DND-41 (cell line): ENCODE data around the gene VSNL1.

ENCODE experiments used
- ATAC-seq: fragments of 200-7000 bp; cut with Tn5 transposase; 3 replicates; pipeline ENCODE4 v1.9.1; 2021; ENCODE audit warnings: low read depth; ENCODE audit not compliant: insufficient read depth
- DNase-seq: peaks from one replicate; pipeline ENCODE4 v3.0.0-alpha.2; 2020
- H2AFZ ChIP-seq: 2 replicates; pipeline ENCODE4 v1.6.0; 2012; ENCODE audit warnings: low read depth, low read length
- H3K27ac ChIP-seq: 2 replicates; pipeline ENCODE4 v1.5.1; 2012; ENCODE audit warnings: low read length, inconsistent platforms
- H3K27me3 ChIP-seq: fragments of 200-600 bp; sonication (generic); 2 replicates; pipeline ENCODE4 v1.6.0; 2012; ENCODE audit warnings: low read length, mild to moderate bottlenecking, inconsistent platforms; ENCODE audit not compliant: insufficient read depth, poor library complexity
- H3K36me3 ChIP-seq: 2 replicates; pipeline ENCODE4 v1.5.1; 2012; ENCODE audit warnings: low read length, inconsistent platforms; ENCODE audit not compliant: insufficient read depth
- H3K4me1 ChIP-seq: 2 replicates; pipeline ENCODE4 v1.5.1; 2012; ENCODE audit warnings: mild to moderate bottlenecking, low read length; ENCODE audit not compliant: insufficient read depth
- H3K4me2 ChIP-seq: 2 replicates; pipeline ENCODE4 v1.6.0; 2012; ENCODE audit warnings: mild to moderate bottlenecking, moderate library complexity, low read length, inconsistent platforms; ENCODE audit not compliant: insufficient read depth
- H3K4me3 ChIP-seq, 2 experiments: fragments of 200-600 bp in 1 of 2; shearing (Covaris generic) in 1 of 2; 2 replicates each; pipeline ENCODE4 v1.5.1; 2012 to 2016; ENCODE audit warnings: inconsistent platforms in 2 of 2, low read length in 2 of 2, mild to moderate bottlenecking in 2 of 2, low read depth in 1 of 2, moderate library complexity in 1 of 2
- H3K79me2 ChIP-seq: 2 replicates; pipeline ENCODE4 v1.6.0; 2012; ENCODE audit warnings: low read length, inconsistent platforms; ENCODE audit not compliant: insufficient read depth
- H3K9ac ChIP-seq: 2 replicates; pipeline ENCODE4 v1.6.0; 2012; ENCODE audit warnings: low read depth, mild to moderate bottlenecking, inconsistent platforms, low read length, moderate library complexity
- H3K9me3 ChIP-seq: 2 replicates; pipeline ENCODE4 v1.5.1; 2012; ENCODE audit warnings: low read length, moderate library complexity, mild to moderate bottlenecking, inconsistent platforms; ENCODE audit not compliant: insufficient read depth, severe bottlenecking
- H4K20me1 ChIP-seq: 2 replicates; pipeline ENCODE4 v1.6.0; 2012; ENCODE audit warnings: low read length; ENCODE audit not compliant: insufficient read depth
- CTCF ChIP-seq: IDR thresholded peaks from 2 replicates; pipeline ENCODE4 v1.5.1; 2012; ENCODE audit warnings: borderline replicate concordance, low read length, moderate library complexity, mild to moderate bottlenecking; ENCODE audit not compliant: poor library complexity, severe bottlenecking; ENCODE audit errors: extremely low read depth
- EZH2 ChIP-seq: IDR thresholded peaks from 3 replicates; pipeline ENCODE4 v1.6.1; 2012; ENCODE audit warnings: borderline replicate concordance, low read depth, mild to moderate bottlenecking, moderate library complexity, low read length, inconsistent platforms; ENCODE audit not compliant: severe bottlenecking

Gene VSNL1

GRCh38 chr2:17583166-17583565 is 42.7 kb downstream of the VSNL1 start:
- H3K79me2 ChIP-seq, result no peaks in the 10 kb centered on the region
- H3K9ac ChIP-seq, result no peak overlapping the region
- DNase-seq, result no peak
- no peaks in the 10 kb centered on the region for H4K20me1 ChIP-seq
- ATAC-seq, result no peak
- no peaks in the 10 kb centered on the region for H3K27me3 ChIP-seq
- H3K4me1 ChIP-seq, result no peaks in the 10 kb centered on the region
- no peaks in the 10 kb centered on the region for H3K9me3 ChIP-seq
- TF ChIP-seq EZH2, result no peak
- no peak for TF ChIP-seq CTCF
- no peaks in the 10 kb centered on the region for H3K36me3 ChIP-seq
- H3K4me2 ChIP-seq, result no peak overlapping the region
- H3K27ac ChIP-seq, result no peak overlapping the region
- no peak overlapping the region for H2AFZ ChIP-seq
- no peak overlapping the region for H3K4me3 ChIP-seq

- no peak for TF ChIP-seq CTCF
- no peak for TF ChIP-seq EZH2
- Histone ChIP-seq H2AFZ (no peak overlapping the region), H3K36me3 (no peaks in the 10 kb centered on the region), H3K4me1 (no peaks in the 10 kb centered on the region), H3K27me3 (no peaks in the 10 kb centered on the region), H4K20me1 (no peaks in the 10 kb centered on the region), H3K79me2 (no peaks in the 10 kb centered on the region), H3K27ac (no peak overlapping the region), H3K4me2 (no peak overlapping the region), H3K9ac (no peak overlapping the region), H3K9me3 (no peaks in the 10 kb centered on the region), H3K4me3 (no peak overlapping the region)
- ATAC-seq, result no peak
- no peak for DNase-seq
Observed at GRCh38 chr2:17583646-17584045, 43.1 kb downstream of the VSNL1 start.

- H3K79me2 ChIP-seq, result no peaks in the 10 kb centered on the region
- H3K4me1 ChIP-seq, result no peaks in the 10 kb centered on the region
- H3K9me3 ChIP-seq, result no peaks in the 10 kb centered on the region
- H3K4me3 ChIP-seq, result no peak overlapping the region
- H3K36me3 ChIP-seq, result no peaks in the 10 kb centered on the region
- H4K20me1 ChIP-seq, result no peaks in the 10 kb centered on the region
- ATAC-seq (no peak), DNase-seq (no peak)
- H3K27ac ChIP-seq, result no peak overlapping the region
- no peak overlapping the region for H2AFZ ChIP-seq
- TF ChIP-seq EZH2, result no peak
- H3K4me2 ChIP-seq, result no peak overlapping the region
- H3K9ac ChIP-seq, result no peak overlapping the region
- no peaks in the 10 kb centered on the region for H3K27me3 ChIP-seq
Observed at GRCh38 chr2:17584689-17585088, 44.2 kb downstream of the VSNL1 start.

- DNase-seq, result no peak
- Histone ChIP-seq H3K9me3 (no peaks in the 10 kb centered on the region), H4K20me1 (no peaks in the 10 kb centered on the region), H3K4me3 (no peak overlapping the region), H3K79me2 (no peaks in the 10 kb centered on the region), H3K4me1 (no peaks in the 10 kb centered on the region), H3K27me3 (no peaks in the 10 kb centered on the region), H2AFZ (no peak overlapping the region), H3K4me2 (no peak overlapping the region), H3K9ac (no peak overlapping the region), H3K36me3 (no peaks in the 10 kb centered on the region), H3K27ac (no peak overlapping the region)
- TF ChIP-seq CTCF, result no peak
- no peak for TF ChIP-seq EZH2
- no peak for ATAC-seq
Observed at GRCh38 chr2:17587469-17587868, 47.0 kb downstream of the VSNL1 start.
